Breast epithelium (tissue), 3 donors: ENCODE data around the gene CCDC196.

Experiments used
- CTCF ChIP-seq, 3 donors: fragments of 450-650 bp; IDR thresholded peaks; one replicate each; pipeline ENCODE4 v1.5.1; 2016 to 2017; ENCODE audit warnings: antibody characterized with exemption in 3 of 3, mild to moderate bottlenecking in 3 of 3, moderate library complexity in 3 of 3
- POLR2AphosphoS5 ChIP-seq, 3 donors: sonication (generic); formaldehyde crosslinking; IDR thresholded peaks; one replicate each; pipeline ENCODE4 v1.6.1; 2017; ENCODE audit warnings: antibody characterized with exemption in 3 of 3

- TF ChIP-seq CTCF (IDR thresholded peaks at IDR 0.05) = no peak
- no peak for TF ChIP-seq POLR2AphosphoS5 (IDR thresholded peaks at IDR 0.05)
These were observed 10.7 kb downstream of the CCDC196 start for GRCh38 chr14:66496911-66497310.
